Measurements from ENCODE around the gene CELF4.

- TF ChIP-seq CTCF (IDR thresholded peaks at IDR 0.05 in 2 of 3, conservative IDR thresholded peaks at IDR 0.05 in 1 of 3; ENCODE audit: control insufficient read depth in 2 of 3, extremely low read depth in 1 of 3, insufficient read depth in 1 of 3, low read depth in 3 of 3, low read length in 3 of 3) (peak; percentile 2 to 25 (median 22); a peak in 2 of 6 replicates), CEBPB (IDR thresholded peaks at IDR 0.05; ENCODE audit: borderline replicate concordance in 1 of 2, low read depth in 2 of 2, low read length in 2 of 2) (no peak), SREBF1 (IDR thresholded peaks at IDR 0.05; ENCODE audit: low read length) (no peak)
These were observed 299.3 kb downstream of the CELF4 start for GRCh38 chr18:37266290-37266689.

Data from GM12878 (cell line).